ENCODE results near the gene UFC1. TPM values are rescaled to one million over a fixed set of nuclear protein-coding genes. Genes with fewer than 3 reads are reported as not detected.

UFC1 gene
- total and polyA plus RNA-seq, 2 of the 13 experiments (the other 11 are each of a cell fraction or from before 2014, with no cell fraction given) = 72.8 to 85.2 TPM

DNA sequence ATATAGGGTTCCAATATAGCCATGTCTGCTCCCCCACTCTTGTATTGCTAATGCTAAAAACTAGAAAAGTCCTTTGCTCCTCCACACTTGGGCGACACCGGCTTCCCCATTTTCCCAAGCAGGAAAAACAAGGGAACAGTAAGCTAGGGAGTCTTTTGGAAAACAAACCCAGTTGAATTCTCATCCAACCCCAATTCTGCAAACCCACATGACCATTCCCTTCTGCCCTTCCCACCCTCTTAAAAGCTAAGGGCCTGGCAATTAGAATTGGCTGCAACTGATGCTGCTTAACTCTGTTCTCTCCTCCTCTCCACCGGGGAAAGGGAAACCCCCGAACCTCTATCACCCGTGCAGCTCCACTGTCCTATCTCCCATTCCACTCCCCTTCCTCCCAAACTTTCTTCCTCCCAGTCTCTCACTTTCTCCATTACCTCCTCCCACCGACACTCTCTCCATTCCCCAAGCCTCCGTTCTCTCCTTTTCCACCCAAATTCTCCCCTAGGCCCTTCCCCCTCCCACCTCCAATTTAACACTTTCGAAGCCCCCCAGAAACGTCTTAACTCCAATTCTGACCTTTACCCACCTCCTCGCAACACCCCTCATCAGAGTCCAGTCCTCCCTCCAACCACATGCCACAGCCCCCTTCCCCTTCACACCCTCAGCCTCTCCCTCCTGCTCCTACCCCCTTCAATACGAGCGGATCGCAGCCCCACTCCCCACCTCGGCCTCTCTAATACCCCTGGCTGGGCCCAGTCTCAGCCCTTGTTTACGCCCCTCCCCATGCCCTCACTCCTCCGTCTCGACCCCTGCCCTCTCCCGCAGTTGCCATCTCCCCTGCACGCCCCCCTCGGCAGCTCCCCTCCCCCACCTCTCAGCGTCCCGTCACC lies 22.0 kb upstream of the UFC1 start (continued):
- TF ChIP-seq ZNF652 (CRISPR knock-in tag; IDR thresholded peaks at IDR 0.05; ENCODE audit: borderline replicate concordance, low read depth) (peak; percentile 24; the same call in 1 of the 2 replicates), KDM4B (CRISPR knock-in tag; IDR thresholded peaks at IDR 0.05) (no peak), ZFP36L1 (CRISPR knock-in tag; IDR thresholded peaks at IDR 0.05) (0 out of 2 replicates have a peak, but pooled peaks have one; percentile 25), ZNF343 (CRISPR knock-in tag; IDR thresholded peaks at IDR 0.05) (no peak), ZNF138 (CRISPR knock-in tag; IDR thresholded peaks at IDR 0.05; ENCODE audit: low read depth) (no peak), PAX8 (CRISPR knock-in tag; IDR thresholded peaks at IDR 0.05; ENCODE audit: borderline replicate concordance) (no peak), RORA (CRISPR knock-in tag; IDR thresholded peaks at IDR 0.05) (no peak), ETV6 (CRISPR knock-in tag; conservative IDR thresholded peaks at IDR 0.05) (no peak), ESRRA (CRISPR knock-in tag; IDR thresholded peaks at IDR 0.05; ENCODE audit: low read depth) (no peak), ZNF136 (CRISPR knock-in tag; IDR thresholded peaks at IDR 0.05; ENCODE audit: low read depth) (no peak), KAT2B (IDR thresholded peaks at IDR 0.05; ENCODE audit: borderline replicate concordance, low read depth, low read length) (no peak), ZNF747 (CRISPR knock-in tag; IDR thresholded peaks at IDR 0.05; ENCODE audit: borderline replicate concordance) (no peak), ZFYVE20 (CRISPR knock-in tag; IDR thresholded peaks at IDR 0.05; ENCODE audit: borderline replicate concordance, low read depth) (no peak), ZSCAN20 (CRISPR knock-in tag; IDR thresholded peaks at IDR 0.05; ENCODE audit: borderline replicate concordance) (no peak)
- TF ChIP-seq, protein P1, sequence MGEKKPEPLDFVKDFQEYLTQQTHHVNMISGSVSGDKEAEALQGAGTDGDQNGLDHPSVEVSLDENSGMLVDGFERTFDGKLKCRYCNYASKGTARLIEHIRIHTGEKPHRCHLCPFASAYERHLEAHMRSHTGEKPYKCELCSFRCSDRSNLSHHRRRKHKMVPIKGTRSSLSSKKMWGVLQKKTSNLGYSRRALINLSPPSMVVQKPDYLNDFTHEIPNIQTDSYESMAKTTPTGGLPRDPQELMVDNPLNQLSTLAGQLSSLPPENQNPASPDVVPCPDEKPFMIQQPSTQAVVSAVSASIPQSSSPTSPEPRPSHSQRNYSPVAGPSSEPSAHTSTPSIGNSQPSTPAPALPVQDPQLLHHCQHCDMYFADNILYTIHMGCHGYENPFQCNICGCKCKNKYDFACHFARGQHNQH (CRISPR knock-in tag; IDR thresholded peaks at IDR 0.05) = no peak
- TF ChIP-seq, protein P2, sequence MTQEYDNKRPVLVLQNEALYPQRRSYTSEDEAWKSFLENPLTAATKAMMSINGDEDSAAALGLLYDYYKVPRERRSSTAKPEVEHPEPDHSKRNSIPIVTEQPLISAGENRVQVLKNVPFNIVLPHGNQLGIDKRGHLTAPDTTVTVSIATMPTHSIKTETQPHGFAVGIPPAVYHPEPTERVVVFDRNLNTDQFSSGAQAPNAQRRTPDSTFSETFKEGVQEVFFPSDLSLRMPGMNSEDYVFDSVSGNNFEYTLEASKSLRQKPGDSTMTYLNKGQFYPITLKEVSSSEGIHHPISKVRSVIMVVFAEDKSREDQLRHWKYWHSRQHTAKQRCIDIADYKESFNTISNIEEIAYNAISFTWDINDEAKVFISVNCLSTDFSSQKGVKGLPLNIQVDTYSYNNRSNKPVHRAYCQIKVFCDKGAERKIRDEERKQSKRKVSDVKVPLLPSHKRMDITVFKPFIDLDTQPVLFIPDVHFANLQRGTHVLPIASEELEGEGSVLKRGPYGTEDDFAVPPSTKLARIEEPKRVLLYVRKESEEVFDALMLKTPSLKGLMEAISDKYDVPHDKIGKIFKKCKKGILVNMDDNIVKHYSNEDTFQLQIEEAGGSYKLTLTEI (CRISPR knock-in tag; conservative IDR thresholded peaks at IDR 0.05) = no peak
- TF ChIP-seq, protein P3, sequence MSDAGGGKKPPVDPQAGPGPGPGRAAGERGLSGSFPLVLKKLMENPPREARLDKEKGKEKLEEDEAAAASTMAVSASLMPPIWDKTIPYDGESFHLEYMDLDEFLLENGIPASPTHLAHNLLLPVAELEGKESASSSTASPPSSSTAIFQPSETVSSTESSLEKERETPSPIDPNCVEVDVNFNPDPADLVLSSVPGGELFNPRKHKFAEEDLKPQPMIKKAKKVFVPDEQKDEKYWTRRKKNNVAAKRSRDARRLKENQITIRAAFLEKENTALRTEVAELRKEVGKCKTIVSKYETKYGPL (CRISPR knock-in tag; IDR thresholded peaks at IDR 0.05) = no peak
- TF ChIP-seq, protein P4, sequence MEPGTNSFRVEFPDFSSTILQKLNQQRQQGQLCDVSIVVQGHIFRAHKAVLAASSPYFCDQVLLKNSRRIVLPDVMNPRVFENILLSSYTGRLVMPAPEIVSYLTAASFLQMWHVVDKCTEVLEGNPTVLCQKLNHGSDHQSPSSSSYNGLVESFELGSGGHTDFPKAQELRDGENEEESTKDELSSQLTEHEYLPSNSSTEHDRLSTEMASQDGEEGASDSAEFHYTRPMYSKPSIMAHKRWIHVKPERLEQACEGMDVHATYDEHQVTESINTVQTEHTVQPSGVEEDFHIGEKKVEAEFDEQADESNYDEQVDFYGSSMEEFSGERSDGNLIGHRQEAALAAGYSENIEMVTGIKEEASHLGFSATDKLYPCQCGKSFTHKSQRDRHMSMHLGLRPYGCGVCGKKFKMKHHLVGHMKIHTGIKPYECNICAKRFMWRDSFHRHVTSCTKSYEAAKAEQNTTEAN (CRISPR knock-in tag; conservative IDR thresholded peaks at IDR 0.05) = no peak
- TF ChIP-seq, protein P5, sequence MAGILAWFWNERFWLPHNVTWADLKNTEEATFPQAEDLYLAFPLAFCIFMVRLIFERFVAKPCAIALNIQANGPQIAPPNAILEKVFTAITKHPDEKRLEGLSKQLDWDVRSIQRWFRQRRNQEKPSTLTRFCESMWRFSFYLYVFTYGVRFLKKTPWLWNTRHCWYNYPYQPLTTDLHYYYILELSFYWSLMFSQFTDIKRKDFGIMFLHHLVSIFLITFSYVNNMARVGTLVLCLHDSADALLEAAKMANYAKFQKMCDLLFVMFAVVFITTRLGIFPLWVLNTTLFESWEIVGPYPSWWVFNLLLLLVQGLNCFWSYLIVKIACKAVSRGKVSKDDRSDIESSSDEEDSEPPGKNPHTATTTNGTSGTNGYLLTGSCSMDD (CRISPR knock-in tag; IDR thresholded peaks at IDR 0.05) = no peak
- TF ChIP-seq, protein P6, sequence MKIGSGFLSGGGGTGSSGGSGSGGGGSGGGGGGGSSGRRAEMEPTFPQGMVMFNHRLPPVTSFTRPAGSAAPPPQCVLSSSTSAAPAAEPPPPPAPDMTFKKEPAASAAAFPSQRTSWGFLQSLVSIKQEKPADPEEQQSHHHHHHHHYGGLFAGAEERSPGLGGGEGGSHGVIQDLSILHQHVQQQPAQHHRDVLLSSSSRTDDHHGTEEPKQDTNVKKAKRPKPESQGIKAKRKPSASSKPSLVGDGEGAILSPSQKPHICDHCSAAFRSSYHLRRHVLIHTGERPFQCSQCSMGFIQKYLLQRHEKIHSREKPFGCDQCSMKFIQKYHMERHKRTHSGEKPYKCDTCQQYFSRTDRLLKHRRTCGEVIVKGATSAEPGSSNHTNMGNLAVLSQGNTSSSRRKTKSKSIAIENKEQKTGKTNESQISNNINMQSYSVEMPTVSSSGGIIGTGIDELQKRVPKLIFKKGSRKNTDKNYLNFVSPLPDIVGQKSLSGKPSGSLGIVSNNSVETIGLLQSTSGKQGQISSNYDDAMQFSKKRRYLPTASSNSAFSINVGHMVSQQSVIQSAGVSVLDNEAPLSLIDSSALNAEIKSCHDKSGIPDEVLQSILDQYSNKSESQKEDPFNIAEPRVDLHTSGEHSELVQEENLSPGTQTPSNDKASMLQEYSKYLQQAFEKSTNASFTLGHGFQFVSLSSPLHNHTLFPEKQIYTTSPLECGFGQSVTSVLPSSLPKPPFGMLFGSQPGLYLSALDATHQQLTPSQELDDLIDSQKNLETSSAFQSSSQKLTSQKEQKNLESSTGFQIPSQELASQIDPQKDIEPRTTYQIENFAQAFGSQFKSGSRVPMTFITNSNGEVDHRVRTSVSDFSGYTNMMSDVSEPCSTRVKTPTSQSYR (CRISPR knock-in tag; IDR thresholded peaks at IDR 0.05; ENCODE audit: borderline replicate concordance) = peak; percentile 42; the same call in 1 of the 2 replicates

All from HepG2 (cell line).